Measurements from ENCODE around the gene NALCN. TPM values are rescaled to one million over a fixed set of nuclear protein-coding genes. Genes with fewer than 3 reads are reported as not detected.

The NALCN gene
- total and polyA plus RNA-seq, 7 experiments from 2014 or later, result not detected

DNA sequence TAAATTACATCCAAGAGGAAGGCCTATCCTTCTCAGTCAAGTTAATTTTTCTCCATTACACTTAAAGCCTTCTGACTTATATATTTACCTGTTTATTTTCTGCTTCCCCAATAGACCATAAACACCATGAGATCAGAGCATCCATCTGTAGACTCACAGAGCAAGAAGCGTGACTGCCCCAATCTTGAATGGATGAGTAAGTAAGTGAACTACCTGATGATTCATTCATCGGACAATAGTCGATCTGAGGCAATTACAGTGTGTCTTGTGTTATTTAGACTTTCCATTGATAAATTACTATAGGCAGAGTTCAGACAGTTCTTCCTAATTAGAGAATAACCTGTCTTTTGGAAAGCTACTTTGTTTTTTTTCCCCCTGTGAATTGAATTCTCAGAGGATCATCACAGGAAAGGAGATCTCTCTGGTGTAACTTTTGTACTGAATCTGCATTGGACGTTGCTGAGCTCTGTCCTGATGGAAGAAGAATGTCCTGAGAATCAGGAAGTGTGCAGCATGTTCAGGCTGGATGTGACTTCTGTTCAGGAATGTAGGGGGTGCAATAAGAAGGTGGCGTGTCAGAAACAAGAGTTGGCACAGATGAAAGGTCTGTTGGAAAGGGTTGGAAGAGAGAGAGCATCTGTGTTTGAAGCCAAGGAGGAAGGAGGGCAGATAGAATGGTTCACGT lies 367.0 kb downstream of the NALCN start:
- ATAC-seq, result no peak

DNA sequence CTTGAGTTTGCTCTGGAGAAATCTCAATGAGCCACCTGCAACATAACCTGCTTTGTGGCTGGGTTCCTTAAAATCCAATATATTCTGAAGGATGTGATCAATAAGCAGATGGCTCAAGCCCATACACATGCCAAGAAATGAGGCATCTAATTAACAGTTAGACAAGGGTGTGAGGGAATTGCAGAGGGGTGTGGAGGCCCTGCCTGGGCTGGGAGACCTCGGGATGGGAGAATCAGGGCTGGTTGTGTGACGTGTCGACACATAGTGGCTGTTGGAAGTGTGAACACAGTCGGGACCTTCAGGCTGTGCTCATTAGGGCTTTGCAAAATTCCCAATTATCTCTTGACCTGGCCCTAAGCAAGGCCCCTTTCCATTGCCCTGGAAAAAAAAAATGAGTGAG lies 379.8 kb downstream of the NALCN start:
- peaks cover 0 to 39% (median 8%) of the 10 kb centered on the region in 5 donors for H3K27me3 Mint-ChIP-seq
- no peak overlapping the region for H3K4me3 Mint-ChIP-seq
- Histone ChIP-seq H3K9me3 (ENCODE audit: control insufficient read depth in 2 of 3, low read length in 3 of 3) (no peaks in the 10 kb centered on the region), H3K36me3 (ENCODE audit: control insufficient read depth in 2 of 3, insufficient read depth in 3 of 3, low read length in 3 of 3) (no peaks in the 10 kb centered on the region), H3K27me3 (ENCODE audit: control insufficient read depth in 2 of 2, insufficient read depth in 2 of 2, low read length in 2 of 2) (no peaks in the 10 kb centered on the region), H3K27ac (ENCODE audit: low read depth, low read length) (no peak overlapping the region), H3K4me1 (ENCODE audit: control insufficient read depth in 2 of 2, insufficient read depth in 2 of 2, low read length in 2 of 2) (no peaks in the 10 kb centered on the region), H3K4me3 (ENCODE audit: low read length) (no peak overlapping the region)
- ATAC-seq (no peak), DNase-seq (no peak)
- intact Hi-C loops (cut with micrococcal nuclease), result no loop called here
- H3K9me3 Mint-ChIP-seq, result peaks cover 3 to 30% (median 12%) of the 10 kb centered on the region in 11 donors
- no peak overlapping the region for H3K27ac Mint-ChIP-seq
- peaks cover 0 to 6% (median 0%) of the 10 kb centered on the region in 5 donors for H3K36me3 Mint-ChIP-seq
- ChIA-PET POLR2A (no interaction called here), CTCF (no interaction called here)
- H3K4me1 Mint-ChIP-seq, result no peaks in the 10 kb centered on the region

More for the DNA sequence above, 367.0 kb downstream of the NALCN start:
- H3K36me3 Mint-ChIP-seq, result peaks cover 0 to 6% (median 0%) of the 10 kb centered on the region in 5 donors
- H3K9me3 ChIP-seq (ENCODE audit: control insufficient read depth in 2 of 3, low read length in 3 of 3), result no peaks in the 10 kb centered on the region
- peaks cover 0 to 12% (median 7%) of the 10 kb centered on the region in 11 donors for H3K9me3 Mint-ChIP-seq
- no peak for DNase-seq
- H3K4me1 Mint-ChIP-seq, result no peaks in the 10 kb centered on the region
- intact Hi-C loops (cut with micrococcal nuclease), result no loop called here
- H3K27me3 ChIP-seq (ENCODE audit: control insufficient read depth in 2 of 2, insufficient read depth in 2 of 2, low read length in 2 of 2), result no peaks in the 10 kb centered on the region
- CTCF ChIA-PET, result no interaction called here
- POLR2A ChIA-PET, result no interaction called here
- no peak overlapping the region for H3K4me3 Mint-ChIP-seq
- H3K27me3 Mint-ChIP-seq, result peaks cover 0 to 13% (median 6%) of the 10 kb centered on the region in 5 donors
- no peak overlapping the region for H3K4me3 ChIP-seq (ENCODE audit: low read length)
- no peaks in the 10 kb centered on the region for H3K36me3 ChIP-seq (ENCODE audit: control insufficient read depth in 2 of 3, insufficient read depth in 3 of 3, low read length in 3 of 3)
- no peak overlapping the region for H3K27ac Mint-ChIP-seq
- no peak overlapping the region for H3K27ac ChIP-seq (ENCODE audit: low read depth, low read length)
- H3K4me1 ChIP-seq (ENCODE audit: control insufficient read depth in 2 of 2, insufficient read depth in 2 of 2, low read length in 2 of 2), result no peaks in the 10 kb centered on the region

DNA sequence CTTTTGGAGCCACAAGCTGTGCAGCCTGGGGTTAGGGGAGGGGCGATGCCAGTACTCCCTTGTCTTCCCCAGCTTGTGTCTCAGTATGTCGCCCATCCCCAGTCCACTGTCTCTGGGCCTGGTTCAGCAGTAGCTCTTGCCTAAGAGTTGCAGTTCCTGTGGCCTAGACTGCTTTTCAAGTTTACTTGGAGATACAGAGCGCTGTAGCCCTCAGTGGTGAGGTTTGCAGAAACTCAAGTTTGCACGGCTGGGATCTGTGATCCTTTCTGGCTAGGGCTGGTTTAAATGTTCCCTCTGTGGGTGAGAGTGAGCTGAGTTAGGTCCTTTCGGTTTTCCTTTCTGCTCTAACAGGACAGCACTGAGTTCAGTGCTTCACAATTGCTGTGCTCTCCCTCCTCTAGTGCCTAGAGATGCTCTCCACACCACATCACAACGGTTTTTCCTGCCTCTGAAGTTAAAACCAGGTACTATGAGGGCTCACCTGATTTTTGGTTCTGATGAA lies 381.1 kb downstream of the NALCN start:
- Histone ChIP-seq H3K9me3 (ENCODE audit: control insufficient read depth in 2 of 3, low read length in 3 of 3) (no peaks in the 10 kb centered on the region), H3K27me3 (ENCODE audit: control insufficient read depth in 2 of 2, insufficient read depth in 2 of 2, low read length in 2 of 2) (no peaks in the 10 kb centered on the region), H3K4me1 (ENCODE audit: control insufficient read depth in 2 of 2, insufficient read depth in 2 of 2, low read length in 2 of 2) (no peaks in the 10 kb centered on the region), H3K36me3 (ENCODE audit: control insufficient read depth in 2 of 3, insufficient read depth in 3 of 3, low read length in 3 of 3) (no peaks in the 10 kb centered on the region), H3K4me3 (ENCODE audit: low read length) (no peak overlapping the region), H3K27ac (ENCODE audit: low read depth, low read length) (no peak overlapping the region)
- ChIA-PET POLR2A (no interaction called here), CTCF (no interaction called here)
- DNase-seq (no peak), ATAC-seq (no peak)
- H3K4me3 Mint-ChIP-seq, result no peak overlapping the region
- peaks cover 0 to 6% (median 0%) of the 10 kb centered on the region in 5 donors for H3K36me3 Mint-ChIP-seq
- no peaks in the 10 kb centered on the region for H3K4me1 Mint-ChIP-seq
- no peak overlapping the region for H3K27ac Mint-ChIP-seq
- H3K27me3 Mint-ChIP-seq, result peaks cover 2 to 51% (median 17%) of the 10 kb centered on the region in 5 donors
- peaks cover 1 to 22% (median 12%) of the 10 kb centered on the region in 11 donors for H3K9me3 Mint-ChIP-seq
- intact Hi-C loops (cut with micrococcal nuclease), result no loop called here

DNA sequence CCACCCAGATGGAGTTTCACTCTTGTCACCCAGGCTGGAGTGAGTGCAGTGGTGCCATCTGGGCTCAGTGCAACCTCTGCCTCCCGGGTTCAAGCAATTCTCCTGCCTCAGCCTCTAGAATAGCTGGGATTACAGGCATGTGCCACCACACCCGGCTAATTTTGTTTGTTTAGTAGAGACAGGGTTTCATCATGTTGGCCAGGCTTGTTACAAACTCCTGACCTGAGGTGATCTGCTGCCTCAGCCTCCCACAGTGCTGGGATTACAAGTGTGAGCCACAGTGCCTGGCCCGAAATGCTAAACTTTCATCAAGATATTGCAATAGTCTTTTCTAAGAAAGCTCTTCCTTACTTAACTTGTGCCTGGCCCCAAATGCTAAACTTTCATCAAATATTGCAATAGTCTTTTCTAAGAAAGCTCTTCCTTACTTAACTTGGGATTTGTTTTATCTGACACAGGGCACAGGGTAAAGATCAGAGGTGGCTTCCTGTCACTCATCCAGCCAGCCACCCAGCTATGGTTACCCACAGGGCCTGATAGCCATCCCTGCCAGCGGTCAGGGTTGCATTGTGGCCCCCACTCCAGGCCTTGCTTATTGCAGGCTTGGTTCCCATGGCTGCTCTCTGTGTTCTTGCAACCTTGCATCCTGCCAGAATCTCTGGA lies 389.4 kb downstream of the NALCN start:
- H3K4me1 ChIP-seq (ENCODE audit: control insufficient read depth in 2 of 2, insufficient read depth in 2 of 2, low read length in 2 of 2), result no peaks in the 10 kb centered on the region
- CTCF ChIA-PET, result no interaction called here
- H3K27ac ChIP-seq (ENCODE audit: low read depth, low read length), result no peak overlapping the region
- H3K36me3 ChIP-seq (ENCODE audit: control insufficient read depth in 2 of 3, insufficient read depth in 3 of 3, low read length in 3 of 3), result no peaks in the 10 kb centered on the region
- H3K27me3 ChIP-seq (ENCODE audit: control insufficient read depth in 2 of 2, insufficient read depth in 2 of 2, low read length in 2 of 2), result no peaks in the 10 kb centered on the region
- no peak overlapping the region for H3K4me3 ChIP-seq (ENCODE audit: low read length)
- Mint-ChIP-seq H3K27me3 (peaks cover 0 to 18% (median 13%) of the 10 kb centered on the region in 5 donors), H3K27ac (no peak overlapping the region), H3K4me3 (no peak overlapping the region), H3K36me3 (no peaks in the 10 kb centered on the region), H3K4me1 (no peaks in the 10 kb centered on the region), H3K9me3 (peaks cover 0 to 6% (median under 1%) of the 10 kb centered on the region in 11 donors)
- DNase-seq (no peak), ATAC-seq (no peak)
- H3K9me3 ChIP-seq (ENCODE audit: control insufficient read depth in 2 of 3, low read length in 3 of 3), result no peaks in the 10 kb centered on the region
- POLR2A ChIA-PET, result no interaction called here
- intact Hi-C loops (cut with micrococcal nuclease), result no loop called here

DNA sequence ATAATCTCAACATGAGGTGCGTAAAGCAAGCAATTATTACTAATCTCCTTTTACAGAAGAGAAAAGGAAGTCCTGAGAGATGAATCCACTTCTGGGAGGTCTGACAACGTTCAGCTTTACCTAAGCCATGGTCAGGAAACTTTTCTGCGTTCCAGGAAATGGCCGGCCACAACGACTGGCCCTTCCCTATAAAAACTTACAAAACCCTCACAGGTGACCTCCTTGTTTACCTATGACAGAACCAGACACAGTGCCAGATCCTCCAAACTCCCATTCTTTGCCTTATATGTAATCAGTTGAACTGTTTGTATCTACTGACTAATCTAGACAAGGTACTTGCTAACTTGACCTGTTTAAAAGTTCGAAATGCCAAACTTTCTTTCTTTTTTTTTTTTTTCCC lies 390.0 kb downstream of the NALCN start:
- H3K27me3 Mint-ChIP-seq, result peaks cover 0 to 18% (median 11%) of the 10 kb centered on the region in 5 donors
- no peaks in the 10 kb centered on the region for H3K36me3 Mint-ChIP-seq
- Histone ChIP-seq H3K27me3 (ENCODE audit: control insufficient read depth in 2 of 2, insufficient read depth in 2 of 2, low read length in 2 of 2) (no peaks in the 10 kb centered on the region), H3K4me3 (ENCODE audit: low read length) (no peak overlapping the region), H3K4me1 (ENCODE audit: control insufficient read depth in 2 of 2, insufficient read depth in 2 of 2, low read length in 2 of 2) (no peaks in the 10 kb centered on the region), H3K36me3 (ENCODE audit: control insufficient read depth in 2 of 3, insufficient read depth in 3 of 3, low read length in 3 of 3) (no peaks in the 10 kb centered on the region), H3K27ac (ENCODE audit: low read depth, low read length) (no peak overlapping the region), H3K9me3 (ENCODE audit: control insufficient read depth in 2 of 3, low read length in 3 of 3) (no peaks in the 10 kb centered on the region)
- ChIA-PET POLR2A (no interaction called here), CTCF (no interaction called here)
- peaks cover 0 to 6% (median 0%) of the 10 kb centered on the region in 11 donors for H3K9me3 Mint-ChIP-seq
- intact Hi-C loops (cut with micrococcal nuclease), result no loop called here
- no peak overlapping the region for H3K4me3 Mint-ChIP-seq
- DNase-seq, result no peak
- H3K4me1 Mint-ChIP-seq, result no peaks in the 10 kb centered on the region
- no peak for ATAC-seq
- H3K27ac Mint-ChIP-seq, result no peak overlapping the region

DNA sequence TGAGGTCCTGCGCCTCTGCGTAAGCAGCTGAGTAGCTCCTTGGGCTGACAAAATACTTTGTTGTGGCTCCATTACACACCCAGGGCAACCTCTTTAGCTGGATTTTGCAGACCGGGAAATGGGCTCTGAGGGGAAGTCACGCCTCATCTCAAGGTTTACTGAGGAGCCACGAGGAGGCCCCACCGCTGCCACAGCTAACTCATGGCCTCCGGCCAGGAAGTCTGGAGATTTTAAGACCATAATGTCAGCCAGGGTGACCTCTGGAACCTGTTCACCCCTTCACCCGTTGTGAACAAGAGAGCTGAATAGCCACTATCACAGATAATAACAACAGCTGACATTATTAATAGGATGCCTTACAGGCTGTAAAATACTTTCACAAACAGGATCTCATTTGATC lies 390.4 kb downstream of the NALCN start:
- Mint-ChIP-seq H3K9me3 (peaks cover 0 to 6% (median 0%) of the 10 kb centered on the region in 11 donors), H3K36me3 (no peaks in the 10 kb centered on the region), H3K4me1 (no peaks in the 10 kb centered on the region), H3K27ac (no peak overlapping the region), H3K4me3 (no peak overlapping the region), H3K27me3 (peaks cover 0 to 14% (median 10%) of the 10 kb centered on the region in 5 donors)
- Histone ChIP-seq H3K36me3 (ENCODE audit: control insufficient read depth in 2 of 3, insufficient read depth in 3 of 3, low read length in 3 of 3) (no peaks in the 10 kb centered on the region), H3K27me3 (ENCODE audit: control insufficient read depth in 2 of 2, insufficient read depth in 2 of 2, low read length in 2 of 2) (no peaks in the 10 kb centered on the region), H3K9me3 (ENCODE audit: control insufficient read depth in 2 of 3, low read length in 3 of 3) (no peaks in the 10 kb centered on the region), H3K27ac (ENCODE audit: low read depth, low read length) (no peak overlapping the region), H3K4me3 (ENCODE audit: low read length) (no peak overlapping the region), H3K4me1 (ENCODE audit: control insufficient read depth in 2 of 2, insufficient read depth in 2 of 2, low read length in 2 of 2) (no peaks in the 10 kb centered on the region)
- intact Hi-C loops (cut with micrococcal nuclease), result no loop called here
- POLR2A ChIA-PET, result no interaction called here
- DNase-seq (no peak), ATAC-seq (no peak)
- CTCF ChIA-PET, result no interaction called here

Data from naive thymus-derived CD4-positive, alpha-beta T cell (primary cell).